22Rv1 (cell line): ENCODE results near the gene C3orf49.

Source experiments
- ZFX ChIP-seq: fragments of 450-650 bp; IDR thresholded peaks from 2 replicates; pipeline ENCODE4 v1.6.1; 2017; ENCODE audit warnings: antibody characterized with exemption, borderline replicate concordance
- TF ChIP-seq, protein P1 (sequence below): fragments of 450-650 bp; IDR thresholded peaks from 2 replicates; pipeline ENCODE4 v1.5.1; 2017; ENCODE audit warnings: mild to moderate bottlenecking

DNA sequence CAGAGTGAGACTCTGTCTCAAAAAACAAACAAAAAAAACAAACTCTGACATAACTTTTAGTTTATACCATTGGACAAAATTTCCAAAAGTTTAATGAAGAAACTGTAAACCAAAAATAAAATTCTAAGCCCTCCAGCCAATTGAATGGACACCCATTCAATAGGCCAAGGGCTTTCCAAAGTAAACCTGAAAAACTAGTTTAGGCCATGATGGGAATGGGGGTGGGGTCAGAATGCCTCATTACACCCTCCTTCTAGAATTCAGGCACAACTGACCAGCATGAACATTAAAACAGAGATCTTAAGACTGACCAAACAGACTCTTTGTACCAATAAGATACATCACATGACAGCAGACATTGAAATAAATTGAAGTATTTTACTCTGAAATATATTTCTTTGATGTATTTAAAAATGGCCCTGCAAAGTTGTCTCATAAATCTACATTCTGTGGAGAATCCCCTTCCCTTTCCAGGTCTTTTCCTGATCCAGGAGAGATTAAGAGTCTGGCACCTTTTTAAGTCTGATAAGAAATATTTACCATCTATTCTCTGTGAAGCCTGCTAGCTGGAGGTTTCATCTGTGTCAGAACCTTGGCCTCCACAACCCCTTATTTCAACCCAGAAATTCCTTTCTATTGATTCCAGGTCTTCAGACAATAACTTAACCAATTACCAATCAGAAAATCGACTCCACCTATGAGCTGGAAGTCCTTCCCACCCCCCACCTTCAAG, 28.8 kb downstream of the C3orf49 start:
- TF ChIP-seq, protein P1, sequence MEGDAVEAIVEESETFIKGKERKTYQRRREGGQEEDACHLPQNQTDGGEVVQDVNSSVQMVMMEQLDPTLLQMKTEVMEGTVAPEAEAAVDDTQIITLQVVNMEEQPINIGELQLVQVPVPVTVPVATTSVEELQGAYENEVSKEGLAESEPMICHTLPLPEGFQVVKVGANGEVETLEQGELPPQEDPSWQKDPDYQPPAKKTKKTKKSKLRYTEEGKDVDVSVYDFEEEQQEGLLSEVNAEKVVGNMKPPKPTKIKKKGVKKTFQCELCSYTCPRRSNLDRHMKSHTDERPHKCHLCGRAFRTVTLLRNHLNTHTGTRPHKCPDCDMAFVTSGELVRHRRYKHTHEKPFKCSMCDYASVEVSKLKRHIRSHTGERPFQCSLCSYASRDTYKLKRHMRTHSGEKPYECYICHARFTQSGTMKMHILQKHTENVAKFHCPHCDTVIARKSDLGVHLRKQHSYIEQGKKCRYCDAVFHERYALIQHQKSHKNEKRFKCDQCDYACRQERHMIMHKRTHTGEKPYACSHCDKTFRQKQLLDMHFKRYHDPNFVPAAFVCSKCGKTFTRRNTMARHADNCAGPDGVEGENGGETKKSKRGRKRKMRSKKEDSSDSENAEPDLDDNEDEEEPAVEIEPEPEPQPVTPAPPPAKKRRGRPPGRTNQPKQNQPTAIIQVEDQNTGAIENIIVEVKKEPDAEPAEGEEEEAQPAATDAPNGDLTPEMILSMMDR = no peak
- TF ChIP-seq ZFX = no peak
